ENCODE results near the gene M1AP.

M1AP gene

DNA sequence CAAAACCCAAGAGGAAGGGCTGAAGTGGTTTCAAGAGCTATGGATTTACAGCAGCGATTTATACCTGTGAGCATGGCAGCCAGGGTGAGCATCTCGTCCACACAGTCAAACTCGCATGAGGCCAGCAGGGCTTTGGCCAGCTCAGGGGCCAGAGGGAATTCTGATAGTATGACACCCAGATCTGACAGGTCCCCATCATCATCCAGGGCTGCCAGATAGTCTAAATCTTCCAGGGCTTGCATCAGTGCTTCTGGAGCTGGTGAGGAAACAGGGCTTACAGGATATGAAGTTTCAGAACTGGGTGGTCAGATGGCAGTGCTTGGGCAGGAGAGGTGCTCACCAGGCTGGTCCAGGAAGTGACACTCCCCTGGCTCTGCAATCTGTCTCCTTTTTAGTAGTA is 125.6 kb downstream of the M1AP start:
- no peak for DNase-seq

DNA sequence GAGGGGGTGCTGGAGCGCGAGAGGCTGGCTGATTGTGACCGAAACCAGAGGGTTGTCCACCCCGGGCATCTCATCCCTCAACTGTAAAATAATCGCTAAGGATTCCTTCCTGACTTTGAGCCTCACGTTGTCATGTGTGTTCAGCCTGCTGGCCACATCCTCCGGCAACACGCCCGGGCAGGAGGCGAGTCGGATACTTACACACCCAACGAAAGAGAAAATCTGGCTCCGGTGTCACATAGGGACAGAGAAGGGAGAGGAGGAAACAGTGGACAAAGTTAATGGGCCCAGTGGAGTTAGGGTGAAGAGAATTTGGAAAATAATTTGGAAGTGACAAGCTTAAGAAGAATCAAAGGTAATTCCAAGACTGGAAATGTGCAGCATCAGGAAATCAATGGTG is 131.5 kb downstream of the M1AP start:
- DNase-seq = no peak

DNA sequence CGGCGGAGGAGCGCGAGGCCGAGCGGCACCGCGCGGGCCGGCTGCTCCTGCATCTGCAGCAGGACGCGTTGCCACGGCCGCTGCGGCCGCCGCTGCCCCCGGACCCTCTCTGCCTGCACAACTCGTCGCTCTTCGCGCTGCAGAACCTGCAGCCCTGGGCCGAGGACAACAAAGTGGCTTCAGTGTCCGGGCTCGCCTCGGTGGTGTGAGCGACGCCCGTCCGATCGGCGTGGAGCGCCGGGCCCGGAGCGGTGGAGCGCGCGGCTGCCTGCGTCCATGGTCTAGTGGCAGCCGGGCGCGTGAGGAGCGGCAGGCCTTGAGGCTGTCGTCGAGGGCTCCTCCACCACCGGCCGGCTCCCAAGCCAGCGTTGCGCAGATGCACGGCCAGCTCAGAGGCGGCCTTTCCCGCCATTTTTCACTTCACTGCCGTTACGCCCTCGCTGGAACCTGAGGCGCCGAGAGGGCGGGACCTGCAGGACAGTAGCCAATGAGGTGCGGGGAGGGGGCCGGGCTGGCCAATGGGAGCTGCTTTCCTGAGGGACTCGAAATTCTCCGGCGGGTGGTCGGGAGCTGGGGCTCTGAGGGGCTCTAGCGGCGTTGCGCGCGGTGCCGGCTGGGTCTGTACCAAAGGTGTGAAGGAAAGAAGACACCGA is 132.0 kb downstream of the M1AP start:
- peak; percentile 58 for DNase-seq

DNA sequence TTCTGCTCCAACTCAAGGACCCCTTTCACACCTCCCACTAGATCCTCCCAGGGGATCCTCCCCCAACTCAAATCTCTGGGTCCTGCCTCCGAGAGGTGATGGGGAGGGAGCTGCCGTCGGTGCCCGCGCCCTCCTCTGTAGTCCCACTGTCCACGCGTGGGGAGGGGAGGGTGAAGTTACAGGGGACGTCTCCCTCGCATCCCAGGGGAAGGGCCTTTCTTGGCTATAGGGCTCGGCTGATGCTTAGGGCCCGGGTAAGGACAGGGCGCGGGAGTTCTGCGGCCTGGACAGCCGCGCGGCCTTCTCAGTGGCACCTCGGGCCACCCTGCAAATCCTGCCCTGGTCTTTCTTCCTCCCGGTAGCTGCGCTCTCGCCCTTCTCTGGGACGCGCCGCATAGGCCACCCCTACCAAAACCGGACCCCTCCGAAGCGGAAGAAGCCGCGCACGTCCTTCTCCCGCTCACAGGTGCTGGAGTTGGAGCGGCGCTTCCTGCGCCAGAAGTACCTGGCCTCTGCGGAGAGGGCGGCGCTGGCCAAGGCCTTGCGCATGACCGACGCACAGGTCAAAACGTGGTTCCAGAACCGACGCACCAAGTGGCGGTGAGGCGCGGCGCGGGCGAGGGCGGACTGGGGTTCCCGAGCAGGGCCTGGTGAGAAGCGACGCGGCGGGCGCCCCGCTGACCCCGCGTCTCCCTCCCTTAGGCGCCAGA is 132.7 kb downstream of the M1AP start:
- no peak for DNase-seq

DNA sequence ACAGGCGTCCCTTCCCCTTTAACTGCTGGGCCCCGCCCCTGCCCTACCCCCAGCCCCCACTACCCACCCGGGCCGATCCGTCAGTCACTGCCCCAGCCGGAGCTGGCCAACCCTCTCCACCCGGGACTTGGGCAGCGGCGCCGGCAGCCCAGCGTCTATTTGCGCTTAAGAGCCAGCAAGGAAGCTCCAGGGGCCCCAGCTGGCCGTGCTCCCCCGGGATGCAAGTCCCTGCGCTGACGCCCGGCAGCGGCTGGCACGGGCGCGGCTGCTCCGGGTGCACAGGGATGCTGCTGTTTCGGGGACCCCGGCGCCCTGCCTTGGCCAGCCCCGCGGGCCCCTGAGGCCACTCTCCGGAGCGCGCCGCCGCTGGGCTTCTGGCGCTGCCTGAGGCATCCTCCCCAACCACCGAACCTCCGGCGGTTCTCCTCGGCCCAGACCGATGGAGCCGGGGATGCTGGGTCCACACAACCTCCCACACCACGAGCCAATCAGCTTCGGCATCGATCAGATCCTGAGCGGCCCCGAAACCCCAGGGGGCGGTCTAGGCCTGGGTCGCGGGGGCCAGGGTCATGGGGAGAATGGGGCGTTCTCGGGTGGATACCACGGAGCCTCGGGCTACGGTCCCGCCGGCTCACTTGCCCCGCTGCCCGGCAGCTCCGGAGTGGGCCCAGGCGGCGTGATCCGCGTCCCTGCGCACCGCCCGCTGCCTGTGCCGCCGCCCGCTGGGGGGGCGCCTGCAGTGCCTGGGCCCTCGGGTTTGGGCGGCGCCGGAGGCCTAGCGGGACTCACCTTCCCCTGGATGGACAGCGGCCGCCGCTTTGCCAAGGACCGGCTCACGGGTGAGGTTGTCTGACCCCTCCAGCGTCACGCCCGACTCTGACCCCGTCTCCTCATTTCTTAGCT is 133.5 kb downstream of the M1AP start, which contains the start of gene TLX2:
TSS of gene TLX2 (plus strand) at position 83 of the 903 bp plus-strand sequence. CDS start at position 440, 357 bp downstream.
- no peak for DNase-seq

DNA sequence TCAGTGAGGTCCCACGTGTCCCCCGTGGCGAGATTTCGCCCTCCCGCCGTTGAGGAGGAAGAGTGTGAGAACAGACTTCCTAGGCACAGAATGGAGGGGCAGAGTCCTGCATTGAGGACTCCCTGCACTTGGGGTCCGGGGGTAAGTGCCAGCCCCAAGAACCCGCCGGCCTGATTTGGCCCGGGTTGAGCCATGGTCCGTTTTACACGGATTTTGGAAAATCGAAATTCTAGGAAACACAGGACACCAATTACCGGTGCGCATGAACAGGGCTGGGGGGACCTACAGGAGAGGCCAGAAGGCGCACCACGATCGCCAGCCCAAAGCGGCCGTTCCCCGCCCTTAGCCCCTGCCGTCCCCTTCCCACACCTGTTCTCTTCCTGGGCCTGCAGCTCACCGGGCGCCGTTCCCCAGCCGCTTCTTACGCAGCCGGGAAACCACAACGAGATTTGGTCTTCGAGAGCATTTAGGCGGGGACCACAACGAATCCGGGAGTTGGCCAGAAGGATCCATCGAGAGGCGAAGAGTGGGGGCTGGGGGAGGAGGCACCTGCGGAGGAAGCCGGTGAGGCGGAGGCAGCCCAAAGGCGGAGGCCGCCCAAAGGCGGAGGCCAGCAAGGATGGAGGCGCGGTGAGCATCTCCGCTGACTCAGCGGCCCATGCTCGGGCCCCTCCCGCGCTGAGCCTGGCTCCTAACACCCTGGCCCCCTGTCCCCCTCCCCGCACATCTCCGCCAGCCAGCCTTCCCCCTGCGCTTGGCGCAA is 134.3 kb downstream of the M1AP start:
- no peak for DNase-seq

DNA sequence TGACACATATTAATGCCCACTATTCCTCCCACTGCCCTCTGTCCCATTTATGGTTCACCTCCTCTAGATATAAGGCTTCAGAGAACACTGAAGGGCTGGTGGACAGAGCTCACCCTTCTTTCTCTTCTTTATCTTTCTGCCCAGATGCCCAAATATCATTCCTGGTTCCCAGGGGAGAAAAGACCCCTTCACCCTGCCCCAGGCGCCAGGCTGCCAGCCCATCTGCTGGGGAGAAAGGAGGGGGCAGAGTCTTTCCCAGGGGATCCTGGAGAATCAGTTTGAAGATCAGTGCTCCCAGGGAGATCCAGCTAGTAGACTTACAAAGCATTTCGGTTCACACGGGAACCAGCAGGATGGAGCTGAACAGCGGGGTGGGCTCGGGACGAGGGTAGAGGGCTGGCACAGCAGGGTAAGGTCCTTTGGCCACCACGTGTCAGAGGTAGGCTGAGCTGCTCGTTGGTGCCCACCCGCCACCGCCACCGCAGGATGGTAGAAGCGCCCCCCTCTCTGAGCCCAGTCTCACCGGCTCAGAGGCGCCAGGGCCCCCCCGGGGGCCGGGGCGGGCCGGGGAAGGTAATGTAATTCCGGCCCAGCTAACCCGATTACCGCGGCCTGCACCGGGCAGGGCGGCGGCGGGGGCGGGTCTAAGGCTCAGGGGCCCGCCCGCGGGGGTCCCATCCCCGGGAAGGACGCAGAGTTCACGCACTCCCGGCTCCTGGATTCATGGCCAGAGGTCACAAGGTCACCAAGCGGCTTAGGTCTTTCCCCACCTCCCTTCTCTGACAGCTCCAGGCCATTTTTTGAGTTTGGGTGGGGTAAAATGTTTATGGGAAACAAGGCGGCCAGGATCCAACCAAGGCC is 135.2 kb downstream of the M1AP start:
- DNase-seq = no peak

DNA sequence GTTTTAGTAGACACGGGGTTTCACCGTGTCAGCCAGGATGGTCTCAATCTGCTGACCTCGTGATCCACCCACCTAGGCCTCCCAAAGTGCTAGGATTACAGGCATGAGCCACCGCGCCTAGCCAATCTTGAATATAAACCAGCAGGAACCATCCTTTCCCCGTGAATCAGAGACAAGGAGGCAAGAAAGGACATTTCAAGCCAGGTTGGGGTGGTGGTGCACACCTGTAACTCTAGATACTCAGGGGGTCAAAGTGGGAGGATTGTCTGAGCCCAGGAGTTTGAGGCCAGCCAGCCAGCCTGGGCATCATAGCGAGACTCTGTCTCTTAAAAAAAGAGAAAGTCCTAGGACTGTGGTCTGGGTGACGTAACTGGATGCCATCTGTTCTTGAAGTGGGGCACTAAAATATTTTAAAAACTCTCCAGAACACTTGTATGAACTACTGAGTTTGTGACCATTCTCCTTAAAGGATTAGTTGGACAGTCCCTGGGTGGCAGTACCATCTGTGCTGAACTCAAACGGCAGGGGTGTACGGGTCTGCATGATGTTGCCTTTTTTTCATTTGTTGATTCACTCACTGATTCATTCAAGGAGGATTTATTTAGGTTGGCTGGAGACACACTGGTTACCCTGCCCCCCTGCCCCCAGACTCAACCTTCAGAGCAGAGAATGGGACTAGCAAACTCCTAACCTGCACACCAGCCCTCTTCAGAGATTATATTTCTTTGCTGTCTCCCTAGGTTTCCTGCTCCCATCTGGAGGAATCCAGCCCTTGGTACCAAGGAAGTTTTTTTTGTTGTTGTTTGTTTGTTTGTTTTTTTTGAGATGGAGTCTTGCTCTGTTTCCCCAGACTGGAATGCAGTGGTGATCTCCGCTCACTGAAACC is 136.8 kb downstream of the M1AP start:
- no peak for DNase-seq

DNA sequence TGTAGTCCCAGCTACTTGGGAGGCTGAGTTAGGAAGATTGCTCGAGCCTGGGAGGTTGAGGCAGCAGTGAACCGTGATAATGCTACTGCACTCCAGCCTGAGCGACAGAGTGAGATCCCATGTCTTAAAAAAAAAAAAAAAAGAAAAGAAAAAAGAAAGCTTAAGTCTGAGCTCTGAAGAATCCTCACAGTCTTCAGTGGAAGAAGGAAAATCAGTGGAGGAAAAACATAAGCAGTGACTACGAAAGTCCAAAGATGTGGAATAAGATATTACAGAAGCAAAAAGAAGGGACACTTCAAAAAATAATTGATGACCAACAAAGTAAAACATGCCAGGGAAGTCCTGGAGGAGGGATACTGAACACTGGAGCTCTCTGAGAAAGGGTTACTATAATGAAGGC is 137.9 kb downstream of the M1AP start:
- DNase-seq = no peak

DNA sequence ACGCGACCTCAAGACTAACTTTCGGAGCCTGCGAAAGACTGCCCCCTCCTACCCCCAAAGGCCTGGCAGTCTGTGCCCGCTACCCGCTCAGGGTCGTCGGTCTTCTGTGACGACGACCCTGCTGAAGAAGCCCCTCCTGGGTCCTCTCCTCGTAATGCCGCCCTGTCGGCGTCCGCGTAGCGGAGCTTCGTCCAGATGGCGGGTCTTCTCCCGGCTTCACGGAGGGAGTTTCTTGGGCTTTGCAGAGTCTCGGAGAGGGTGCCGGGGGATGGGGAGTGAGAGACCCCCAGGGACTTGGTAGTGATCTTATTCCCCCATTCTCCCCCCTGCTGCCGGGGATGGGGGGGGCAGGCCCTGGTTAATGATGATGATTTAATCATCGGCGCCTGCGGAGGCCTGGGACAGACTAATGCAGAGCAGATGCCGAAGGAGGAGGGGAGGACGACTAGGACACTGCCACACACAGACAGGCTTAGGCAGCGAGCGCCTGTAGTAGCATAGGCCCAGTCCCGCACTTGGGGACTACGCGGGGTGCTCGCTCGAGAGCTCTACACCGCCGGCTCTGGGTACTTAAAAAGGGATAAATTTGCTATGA is 140.1 kb downstream of the M1AP start:
- peak; percentile 93 for DNase-seq

Measured in fibroblast of skin of right quadriceps (primary cell).